Spinal cord (tissue), 4 donors: ENCODE measurements around the gene COX5A. TPM values are rescaled to one million over a fixed set of nuclear protein-coding genes. Genes with fewer than 3 reads are reported as not detected.

ENCODE experiments used
- polyA plus RNA-seq, 2 donors: library from polyadenylated mRNA; unstranded; fragments of 120-200 nt; gene quantifications; one replicate each; pipeline ENCODE4 v1.2.1, GENCODE V29; 2013; ENCODE audit not compliant: insufficient read length in 2 of 2
- small RNA-seq: library from RNA; depleted of rRNA; stranded (forward); fragments of <200 nt; gene quantifications from one replicate; pipeline ENCODE3, GENCODE V24; 2014; ENCODE audit warnings: low replicate concordance
- total RNA-seq, 2 donors: library from RNA; depleted of rRNA in 1 of 2; stranded (reverse); fragments of 120-200 nt in 1 of 2; fragments of >200 nt in 1 of 2; gene quantifications; one replicate each; pipeline versions ENCODE4 v1.2.3 to v1.2.4, GENCODE V29; 2013 to 2014

Gene COX5A
- total and polyA plus RNA-seq, 4 donors = 58.1 to 354 (median 225) TPM

Small RNAs within 50 kb of the gene (small RNA-seq; reads per million reads assigned to genes)
- gene RF00019 = not detected

Other genes starting within 250 kb of the COX5A start
- gene EDC3, start 242.0 kb downstream of the COX5A start, total RNA-seq = 10 to 100 TPM; 13.8 to 16.5 TPM
- 10 to 100 TPM; 39.5 to 41.3 TPM for gene EDC3, start 242.0 kb downstream of the COX5A start, polyA plus RNA-seq
- gene CYP1A1, start 212.5 kb downstream of the COX5A start, total RNA-seq = under 1 TPM; 0.33 to 0.89 TPM
- 1 to 10 TPM; 1.2 to 1.6 TPM for gene CYP1A1, start 212.5 kb downstream of the COX5A start, polyA plus RNA-seq
- gene CYP1A2, start 189.2 kb downstream of the COX5A start, total RNA-seq = not detected
- under 1 TPM in 1 of 2 donors, not detected in 1; 0.29 TPM for gene CYP1A2, start 189.2 kb downstream of the COX5A start, polyA plus RNA-seq
- 10 to 100 TPM; 20.1 to 26.6 TPM for gene CSK, start 156.0 kb downstream of the COX5A start, total RNA-seq
- 10 to 100 TPM; 79.2 to 79.4 TPM for gene CSK, start 156.0 kb downstream of the COX5A start, polyA plus RNA-seq
- gene LMAN1L, start 125.2 kb downstream of the COX5A start, total RNA-seq = under 1 TPM in 1 of 2 donors, not detected in 1; 0.11 TPM
- gene LMAN1L, start 125.2 kb downstream of the COX5A start, polyA plus RNA-seq = under 1 TPM in 1 of 2 donors, not detected in 1; 0.29 TPM
- under 1 TPM; 0.11 to 0.20 TPM for gene CPLX3, start 111.4 kb downstream of the COX5A start, total RNA-seq
- gene CPLX3, start 111.4 kb downstream of the COX5A start, polyA plus RNA-seq = under 1 TPM; 0.57 to 0.68 TPM
- gene ULK3, start 94.9 kb downstream of the COX5A start, total RNA-seq = 10 to 100 TPM; 35.8 to 41.8 TPM
- gene ULK3, start 94.9 kb downstream of the COX5A start, polyA plus RNA-seq = 10 to 100 TPM; 75.0 to 88.9 TPM
- 10 to 100 TPM; 16.0 to 26.0 TPM for gene SCAMP2, start 64.7 kb downstream of the COX5A start, total RNA-seq
- gene SCAMP2, start 64.7 kb downstream of the COX5A start, polyA plus RNA-seq = 10 to 100 TPM; 64.9 to 69.4 TPM
- gene MPI, start 48.0 kb downstream of the COX5A start, total RNA-seq = 10 to 100 TPM; 38.5 to 64.5 TPM
- gene MPI, start 48.0 kb downstream of the COX5A start, polyA plus RNA-seq = 10 to 100 TPM; 74.7 to 80.7 TPM
- gene FAM219B, start 31.2 kb downstream of the COX5A start, total RNA-seq = 100 to 1,000 TPM in 1 of 2 donors, 10 to 100 TPM in 1; 67.0 to 105 TPM
- gene FAM219B, start 31.2 kb downstream of the COX5A start, polyA plus RNA-seq = 10 to 100 TPM; 70.3 to 84.9 TPM
- gene RPP25, start 18.7 kb upstream of the COX5A start, total RNA-seq = 1 to 10 TPM; 5.6 to 7.1 TPM
- 10 to 100 TPM; 13.4 to 15.1 TPM for gene RPP25, start 18.7 kb upstream of the COX5A start, polyA plus RNA-seq
- gene SCAMP5, start 57.5 kb upstream of the COX5A start, total RNA-seq = 10 to 100 TPM; 28.4 to 56.0 TPM
- gene SCAMP5, start 57.5 kb upstream of the COX5A start, polyA plus RNA-seq = 100 to 1,000 TPM; 151 to 178 TPM
- gene PPCDC, start 85.5 kb upstream of the COX5A start, total RNA-seq = 10 to 100 TPM in 1 of 2 donors, 1 to 10 TPM in 1; 6.3 to 12.4 TPM
- gene PPCDC, start 85.5 kb upstream of the COX5A start, polyA plus RNA-seq = 10 to 100 TPM in 1 of 2 donors, 1 to 10 TPM in 1; 6.3 to 10.8 TPM